Measurements from ENCODE around the gene UBR4.

DNA sequence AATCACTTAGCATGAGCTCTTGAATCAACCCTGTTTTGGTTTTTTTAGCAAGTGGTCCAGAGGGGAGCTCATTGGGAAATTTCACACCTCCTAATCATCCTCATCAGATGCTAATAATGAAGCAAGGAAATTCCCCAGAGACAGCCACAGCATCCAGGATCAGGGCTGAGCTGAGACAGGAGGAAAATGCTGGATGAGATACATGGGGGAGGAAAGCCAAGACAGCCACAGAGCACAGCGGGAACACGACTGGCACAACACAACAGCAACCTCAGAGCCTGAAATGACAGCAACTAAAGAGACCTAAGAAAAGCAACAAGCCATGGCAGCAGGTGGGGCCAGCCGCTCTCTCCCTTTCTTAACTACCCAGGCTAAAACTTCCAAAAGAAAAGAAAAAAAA lies 70.4 kb downstream of the UBR4 start:
- no peak for TF ChIP-seq CTCF (IDR thresholded peaks at IDR 0.05)
- TF ChIP-seq POLR2A (IDR thresholded peaks at IDR 0.05) = no peak
- TF ChIP-seq POLR2AphosphoS5 (IDR thresholded peaks at IDR 0.05) = no peak

All from transverse colon (tissue), 4 donors.